Esophagus squamous epithelium (tissue), 4 donors: ENCODE results near the gene VBP1.
"Not testable (repeated sequence)": the region's sequence is repeated elsewhere in the genome, so short reads cannot be mapped to it uniquely, and the experiment has no call there.

ENCODE experiments used
- POLR2A ChIP-seq, 4 donors: fragments of 450-650 bp; IDR thresholded peaks; one replicate each; pipeline ENCODE4 v1.6.1; 2017; ENCODE audit warnings: antibody characterized with exemption in 4 of 4, mild to moderate bottlenecking in 4 of 4, moderate library complexity in 3 of 4
- TF ChIP-seq, protein P1 (sequence below), 6 experiments: fragments of 450-650 bp in 4 of 6; fragments of 200-600 bp in 2 of 6; sonication (generic) in 2 of 6; IDR thresholded peaks; one replicate each; pipeline ENCODE4 v1.5.1; 2016 to 2019; ENCODE audit warnings: antibody characterized with exemption in 6 of 6, mild to moderate bottlenecking in 4 of 6, moderate library complexity in 4 of 6

- TF ChIP-seq, protein P1, sequence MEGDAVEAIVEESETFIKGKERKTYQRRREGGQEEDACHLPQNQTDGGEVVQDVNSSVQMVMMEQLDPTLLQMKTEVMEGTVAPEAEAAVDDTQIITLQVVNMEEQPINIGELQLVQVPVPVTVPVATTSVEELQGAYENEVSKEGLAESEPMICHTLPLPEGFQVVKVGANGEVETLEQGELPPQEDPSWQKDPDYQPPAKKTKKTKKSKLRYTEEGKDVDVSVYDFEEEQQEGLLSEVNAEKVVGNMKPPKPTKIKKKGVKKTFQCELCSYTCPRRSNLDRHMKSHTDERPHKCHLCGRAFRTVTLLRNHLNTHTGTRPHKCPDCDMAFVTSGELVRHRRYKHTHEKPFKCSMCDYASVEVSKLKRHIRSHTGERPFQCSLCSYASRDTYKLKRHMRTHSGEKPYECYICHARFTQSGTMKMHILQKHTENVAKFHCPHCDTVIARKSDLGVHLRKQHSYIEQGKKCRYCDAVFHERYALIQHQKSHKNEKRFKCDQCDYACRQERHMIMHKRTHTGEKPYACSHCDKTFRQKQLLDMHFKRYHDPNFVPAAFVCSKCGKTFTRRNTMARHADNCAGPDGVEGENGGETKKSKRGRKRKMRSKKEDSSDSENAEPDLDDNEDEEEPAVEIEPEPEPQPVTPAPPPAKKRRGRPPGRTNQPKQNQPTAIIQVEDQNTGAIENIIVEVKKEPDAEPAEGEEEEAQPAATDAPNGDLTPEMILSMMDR (IDR thresholded peaks at IDR 0.05), result not testable (repeated sequence)
- not testable (repeated sequence) for TF ChIP-seq POLR2A (IDR thresholded peaks at IDR 0.05)
These were observed 7.5 kb downstream of the VBP1 start for GRCh38 chrX:155223746-155224145.
